Measurements from ENCODE around the gene SLC5A6. TPM values are rescaled to one million over a fixed set of nuclear protein-coding genes. Genes with fewer than 3 reads are reported as not detected.

Gene SLC5A6
- total RNA-seq, 1 experiment from 2014 or later = 111 TPM

- Mint-ChIP-seq H3K4me3 (no peak overlapping the region), H3K4me1 (peaks cover 9% of the 10 kb centered on the region), H3K27me3 (ENCODE audit: low read depth) (no peaks in the 10 kb centered on the region), H3K9me3 (no peaks in the 10 kb centered on the region), H3K36me3 (peaks cover 79% of the 10 kb centered on the region), H3K27ac (no peak overlapping the region)
- ATAC-seq (no peak), DNase-seq (ENCODE audit: low spot score) (no peak)
- ChIA-PET CTCF (no interaction called here), POLR2A (no interaction called here)
- TF ChIP-seq ZNF512 (CRISPR knock-in tag; IDR thresholded peaks at IDR 0.05; ENCODE audit: borderline replicate concordance) = no peak
- TF ChIP-seq ZNF263 (CRISPR knock-in tag; IDR thresholded peaks at IDR 0.05; ENCODE audit: low read depth) = no peak
- TF ChIP-seq HMGA2 (CRISPR knock-in tag; IDR thresholded peaks at IDR 0.05) = no peak
- TF ChIP-seq ZSCAN18 (CRISPR knock-in tag; IDR thresholded peaks at IDR 0.05) = no peak
- TF ChIP-seq MXD4 (CRISPR knock-in tag; IDR thresholded peaks at IDR 0.05; ENCODE audit: borderline replicate concordance) = no peak
- TF ChIP-seq HMGXB4 (CRISPR knock-in tag; IDR thresholded peaks at IDR 0.05) = no peak
- no peak for TF ChIP-seq MLX (CRISPR knock-in tag; IDR thresholded peaks at IDR 0.05)
Measured at GRCh38 chr2:27204566-27204965, 7.5 kb downstream of the SLC5A6 start.

- peaks cover 1% of the 10 kb centered on the region; the same call in 1 of the 2 replicates for H3K4me1 Mint-ChIP-seq
- H3K9me3 Mint-ChIP-seq = no peaks in the 10 kb centered on the region
- ATAC-seq = no peak
- no peak overlapping the region for H3K27ac Mint-ChIP-seq
- H3K4me3 Mint-ChIP-seq = no peak overlapping the region
- no peaks in the 10 kb centered on the region for H3K27me3 Mint-ChIP-seq (ENCODE audit: low read depth)
- CTCF ChIA-PET = interaction anchor here (1.0 kb wide), 1 partner anchor 70 kb away, joined by 3 read pairs; no protein-coding TSS in a partner anchor
- no peak for DNase-seq (ENCODE audit: low spot score)
- peaks cover 73% of the 10 kb centered on the region for H3K36me3 Mint-ChIP-seq
- POLR2A ChIA-PET = no interaction called here
- TF ChIP-seq E2F1 (CRISPR knock-in tag; IDR thresholded peaks at IDR 0.05) = no peak
- TF ChIP-seq MXD4 (CRISPR knock-in tag; IDR thresholded peaks at IDR 0.05; ENCODE audit: borderline replicate concordance) = no peak
- TF ChIP-seq ZNF416 (CRISPR knock-in tag; IDR thresholded peaks at IDR 0.05) = no peak
- no peak for TF ChIP-seq ATF1 (CRISPR knock-in tag; IDR thresholded peaks at IDR 0.05)
- no peak for TF ChIP-seq E2F4 (CRISPR knock-in tag; IDR thresholded peaks at IDR 0.05; ENCODE audit: borderline replicate concordance, low read depth)
- TF ChIP-seq ESRRA (CRISPR knock-in tag; IDR thresholded peaks at IDR 0.05; ENCODE audit: borderline replicate concordance) = no peak
- TF ChIP-seq STAT6 (CRISPR knock-in tag; conservative IDR thresholded peaks at IDR 0.05; ENCODE audit: low read depth) = no peak
- no peak for TF ChIP-seq USF2 (CRISPR knock-in tag; IDR thresholded peaks at IDR 0.05)
- no peak for TF ChIP-seq NFATC4 (CRISPR knock-in tag; IDR thresholded peaks at IDR 0.05)
- TF ChIP-seq NR2C2 (CRISPR knock-in tag; IDR thresholded peaks at IDR 0.05) = no peak
- TF ChIP-seq MLX (CRISPR knock-in tag; IDR thresholded peaks at IDR 0.05) = no peak
- no peak for TF ChIP-seq NFYB (CRISPR knock-in tag; conservative IDR thresholded peaks at IDR 0.05; ENCODE audit: low read depth)
- no peak for TF ChIP-seq SP1 (CRISPR knock-in tag; conservative IDR thresholded peaks at IDR 0.05)
Measured at GRCh38 chr2:27203741-27204140, 8.3 kb downstream of the SLC5A6 start.

Data from WTC11 (cell line).